22Rv1 (cell line): ENCODE results near the gene DNM3.

Source experiments
- H3K27ac ChIP-seq: fragments of 450-650 bp; 2 replicates; pipeline ENCODE4 v1.5.1; 2017
- ZFX ChIP-seq: fragments of 450-650 bp; IDR thresholded peaks from 2 replicates; pipeline ENCODE4 v1.6.1; 2017; ENCODE audit warnings: antibody characterized with exemption, borderline replicate concordance
- TF ChIP-seq, protein P1 (sequence below): fragments of 450-650 bp; IDR thresholded peaks from 2 replicates; pipeline ENCODE4 v1.5.1; 2017; ENCODE audit warnings: mild to moderate bottlenecking

Gene DNM3

DNA sequence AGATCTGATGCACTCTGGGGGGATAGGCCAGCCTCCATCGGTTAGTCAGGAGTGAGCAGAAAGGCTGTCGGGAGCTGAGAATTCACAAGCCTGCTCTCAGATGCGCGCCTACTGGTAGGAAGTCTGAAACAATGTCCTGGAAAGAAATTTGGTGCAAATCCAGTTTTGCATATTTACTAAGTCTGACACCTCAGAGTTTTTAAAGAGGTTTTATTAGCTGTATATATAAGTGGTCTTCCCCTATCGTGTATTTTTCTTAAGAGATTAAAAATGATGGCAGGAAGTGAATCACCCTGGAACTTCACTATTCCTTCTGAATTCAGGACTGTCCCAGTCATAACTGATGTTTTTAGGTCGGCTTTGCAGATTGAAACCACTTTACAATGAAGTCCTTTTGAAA, 479.4 kb downstream of the DNM3 start:
- no peak for TF ChIP-seq ZFX
- TF ChIP-seq, protein P1, sequence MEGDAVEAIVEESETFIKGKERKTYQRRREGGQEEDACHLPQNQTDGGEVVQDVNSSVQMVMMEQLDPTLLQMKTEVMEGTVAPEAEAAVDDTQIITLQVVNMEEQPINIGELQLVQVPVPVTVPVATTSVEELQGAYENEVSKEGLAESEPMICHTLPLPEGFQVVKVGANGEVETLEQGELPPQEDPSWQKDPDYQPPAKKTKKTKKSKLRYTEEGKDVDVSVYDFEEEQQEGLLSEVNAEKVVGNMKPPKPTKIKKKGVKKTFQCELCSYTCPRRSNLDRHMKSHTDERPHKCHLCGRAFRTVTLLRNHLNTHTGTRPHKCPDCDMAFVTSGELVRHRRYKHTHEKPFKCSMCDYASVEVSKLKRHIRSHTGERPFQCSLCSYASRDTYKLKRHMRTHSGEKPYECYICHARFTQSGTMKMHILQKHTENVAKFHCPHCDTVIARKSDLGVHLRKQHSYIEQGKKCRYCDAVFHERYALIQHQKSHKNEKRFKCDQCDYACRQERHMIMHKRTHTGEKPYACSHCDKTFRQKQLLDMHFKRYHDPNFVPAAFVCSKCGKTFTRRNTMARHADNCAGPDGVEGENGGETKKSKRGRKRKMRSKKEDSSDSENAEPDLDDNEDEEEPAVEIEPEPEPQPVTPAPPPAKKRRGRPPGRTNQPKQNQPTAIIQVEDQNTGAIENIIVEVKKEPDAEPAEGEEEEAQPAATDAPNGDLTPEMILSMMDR: no peak
- H3K27ac ChIP-seq: no peak overlapping the region

DNA sequence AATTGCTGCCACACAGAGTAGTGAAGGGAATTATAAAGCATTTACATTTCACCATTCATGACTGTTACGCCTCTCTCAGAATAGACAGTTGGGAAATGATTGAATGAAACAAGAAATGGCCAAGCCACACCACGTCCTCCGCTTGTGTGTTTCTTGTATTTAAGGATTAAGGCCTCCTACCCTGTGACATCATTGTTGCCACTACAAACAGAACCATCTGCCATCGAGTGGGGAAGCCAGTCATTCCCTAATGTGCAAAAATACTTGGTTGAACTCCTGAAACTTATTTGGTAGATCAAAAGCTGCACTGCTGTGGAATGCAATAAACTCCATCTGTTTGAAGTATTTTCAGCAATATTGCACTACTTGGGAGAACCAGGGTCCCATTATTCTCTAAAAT, 480.2 kb downstream of the DNM3 start:
- H3K27ac ChIP-seq: no peak overlapping the region

DNA sequence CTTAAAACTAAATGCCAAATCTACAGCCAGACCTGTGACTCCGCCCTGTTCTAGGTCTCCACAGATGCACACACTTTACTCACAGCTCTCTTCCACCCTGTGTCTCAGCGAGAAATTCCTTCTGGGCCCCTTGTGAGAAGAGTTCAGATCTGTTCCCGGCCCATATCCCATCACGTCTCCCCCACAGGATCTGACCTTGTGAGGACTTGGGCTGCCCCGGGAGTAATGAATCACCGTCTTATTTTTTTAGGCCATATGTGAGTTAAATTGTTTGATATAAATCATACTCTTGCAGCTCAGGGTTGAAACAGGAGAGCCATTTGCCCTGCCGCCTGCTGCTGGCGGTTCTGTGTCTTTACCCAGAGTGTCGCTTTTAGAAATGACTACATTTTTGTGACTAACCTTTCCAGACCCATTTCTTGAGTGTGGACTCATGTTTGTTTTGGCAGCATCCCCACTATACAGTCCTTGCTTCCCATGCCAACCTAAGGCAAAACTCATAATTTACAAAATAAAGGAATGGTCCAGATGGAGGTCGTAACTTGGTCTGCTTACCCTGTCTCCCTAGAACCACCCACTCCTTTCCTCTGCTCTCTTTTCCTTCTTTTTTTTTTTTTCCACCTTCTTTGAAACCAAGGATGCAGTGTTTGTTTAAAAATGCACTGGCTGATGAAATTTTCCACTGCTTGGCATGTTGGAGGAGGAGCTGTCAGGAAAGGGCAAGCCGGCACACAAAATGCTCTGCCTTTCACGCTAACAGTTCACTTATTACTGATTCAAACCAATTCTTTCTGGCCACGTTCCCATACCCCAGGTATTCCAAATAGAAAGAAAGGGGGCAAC, 481.1 kb downstream of the DNM3 start:
- TF ChIP-seq, protein P1: no peak
- no peak for TF ChIP-seq ZFX
- H3K27ac ChIP-seq: no peak overlapping the region

More for the DNA sequence above, 480.2 kb downstream of the DNM3 start:
- TF ChIP-seq ZFX: no peak

DNA sequence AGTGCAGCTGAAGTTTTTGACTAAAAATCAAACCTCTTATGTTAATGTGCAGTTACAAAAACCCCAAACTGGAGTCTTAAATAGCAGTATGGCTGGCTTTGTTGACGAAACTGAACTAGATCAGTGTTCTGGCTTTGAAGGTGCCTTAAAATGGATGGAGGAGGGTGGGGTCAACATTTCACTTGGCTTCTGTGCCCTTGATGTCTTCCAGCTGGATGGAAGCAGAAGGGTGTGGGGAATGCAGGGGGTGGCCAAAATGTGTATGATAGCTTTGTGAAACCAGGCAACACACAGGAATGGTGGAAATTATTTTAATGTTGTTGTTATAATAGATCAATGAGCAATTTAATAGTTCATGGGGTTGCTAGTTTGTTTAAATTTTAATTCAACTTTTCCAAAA, 482.4 kb downstream of the DNM3 start:
- no peak overlapping the region for H3K27ac ChIP-seq
- TF ChIP-seq ZFX: no peak
- TF ChIP-seq, protein P1: no peak

DNA sequence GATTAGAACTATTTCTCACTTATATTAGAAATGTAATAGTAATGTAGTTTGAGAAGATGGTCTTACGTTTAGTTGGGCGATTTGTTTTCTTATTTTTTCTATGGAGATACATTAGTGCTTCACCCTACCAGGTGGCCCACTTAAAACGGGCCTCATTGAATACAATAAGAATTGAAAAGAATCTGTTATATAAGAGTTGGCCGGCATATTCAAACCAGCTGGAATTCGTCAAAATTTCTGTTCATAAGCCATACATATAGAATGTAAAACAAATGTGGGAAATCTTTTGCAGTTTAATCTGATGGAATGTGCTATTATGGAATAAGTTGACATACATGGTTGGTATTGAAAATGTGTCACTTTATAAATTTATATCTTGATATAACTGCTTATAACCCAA, 482.8 kb downstream of the DNM3 start:
- H3K27ac ChIP-seq: no peak overlapping the region
- no peak for TF ChIP-seq ZFX
- TF ChIP-seq, protein P1: no peak

DNA sequence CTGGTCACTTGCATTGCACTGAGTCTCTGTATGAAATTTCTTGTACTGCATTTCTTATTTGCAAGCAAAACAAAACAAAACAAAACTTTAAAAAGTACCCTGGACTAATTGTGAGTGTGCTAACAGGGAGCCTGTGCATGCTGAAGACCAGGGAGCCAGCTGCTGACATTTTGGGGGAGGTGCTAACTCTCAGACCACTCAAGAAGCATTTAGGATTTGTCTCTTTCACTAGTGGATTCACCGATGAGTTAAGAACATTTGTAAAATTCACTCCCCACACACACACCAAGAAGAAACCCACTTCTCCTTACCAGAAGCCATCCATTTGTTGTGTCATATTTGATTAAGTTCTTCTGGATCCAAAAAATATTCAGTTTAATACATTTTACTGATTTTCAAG, 483.5 kb downstream of the DNM3 start:
- TF ChIP-seq, protein P1: no peak
- no peak for TF ChIP-seq ZFX
- no peak overlapping the region for H3K27ac ChIP-seq

DNA sequence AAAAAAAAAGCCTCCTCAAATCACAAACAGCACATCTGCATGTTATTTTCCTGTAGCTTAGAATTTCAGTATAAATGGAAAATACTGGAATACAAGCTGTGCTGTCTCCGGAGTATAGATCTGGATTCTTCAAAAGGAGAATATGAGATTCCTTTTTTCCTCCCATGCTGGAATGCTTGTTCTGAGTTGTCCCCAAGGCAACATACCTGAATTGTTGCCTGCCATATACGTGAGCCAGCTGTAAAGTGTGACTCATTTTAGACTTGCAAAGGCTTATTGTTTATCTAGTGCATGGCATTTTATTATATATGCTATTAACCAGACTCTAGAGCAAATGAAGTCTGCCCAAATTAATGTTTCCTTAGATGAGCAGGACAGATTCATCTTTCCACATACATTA, 484.2 kb downstream of the DNM3 start:
- H3K27ac ChIP-seq: no peak overlapping the region
- TF ChIP-seq ZFX: no peak
- TF ChIP-seq, protein P1: no peak

DNA sequence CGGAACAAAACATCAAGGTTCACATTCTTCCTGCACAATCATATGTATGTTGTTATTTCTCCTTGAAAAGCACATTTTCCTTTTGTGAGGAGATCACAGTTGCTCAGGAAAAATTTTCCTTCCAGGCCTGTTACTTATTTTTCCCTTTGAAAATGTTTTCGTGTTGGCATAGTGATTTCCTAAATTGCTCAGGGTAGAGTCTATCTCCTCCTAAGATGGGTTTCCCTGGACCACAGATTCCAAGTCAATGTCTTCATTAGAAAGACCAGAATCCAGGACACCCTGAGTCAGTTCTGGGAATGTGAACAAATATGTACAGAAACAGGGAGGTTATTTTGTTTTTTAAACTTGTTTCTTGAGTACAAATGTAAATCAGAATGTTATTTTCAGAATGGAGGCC, 484.8 kb downstream of the DNM3 start:
- H3K27ac ChIP-seq: no peak overlapping the region
- TF ChIP-seq, protein P1: no peak
- TF ChIP-seq ZFX: no peak
